K562 (cell line): Measurements from ENCODE around the gene MAB21L3. TPM values are rescaled to one million over a fixed set of nuclear protein-coding genes. Genes with fewer than 3 reads are reported as not detected.

Source experiments
- ATF1 ChIP-seq, 2 experiments: fragments of 450-650 bp in 1 of 2; IDR thresholded peaks; 2 replicates each; pipeline ENCODE4 v1.6.1; 2016; ENCODE audit warnings: missing compliant biosample characterization in 1 of 2, missing genetic modification characterization in 1 of 2
- ELF1 ChIP-seq: fragments of 200-800 bp; sonication (Bioruptor generic); IDR thresholded peaks from 2 replicates; pipeline ENCODE4 v1.6.1; 2016; ENCODE audit warnings: missing genetic modification characterization, missing compliant biosample characterization
- ESRRA ChIP-seq: fragments of 450-650 bp; IDR thresholded peaks from 2 replicates; pipeline ENCODE4 v1.6.1; 2014; ENCODE audit warnings: low read depth, mild to moderate bottlenecking, moderate library complexity, borderline replicate concordance
- ETV1 ChIP-seq: fragments of 450-650 bp; conservative IDR thresholded peaks from 2 replicates; pipeline ENCODE4 v1.6.1; 2016; ENCODE audit warnings: missing genetic modification characterization, control low read depth, low read depth, missing compliant biosample characterization
- HDGF ChIP-seq: fragments of 450-650 bp; IDR thresholded peaks from 2 replicates; pipeline ENCODE4 v1.6.1; 2016
- MAFF ChIP-seq: IDR thresholded peaks from 2 replicates; pipeline ENCODE4 v1.6.1; 2012; ENCODE audit warnings: low read length, improper control_type of control experiment
- MED1 ChIP-seq: sonication (generic); formaldehyde crosslinking; IDR thresholded peaks from 2 replicates; pipeline ENCODE4 v1.8.1; 2023; ENCODE audit warnings: missing genetic modification reagents, borderline replicate concordance
- ZNF146 ChIP-seq: IDR thresholded peaks from one replicate; pipeline ENCODE4 v1.6.1; 2018; ENCODE audit warnings: missing compliant biosample characterization; ENCODE audit not compliant: unreplicated experiment
- polyA plus RNA-seq, 8 experiments: library from polyadenylated mRNA; depleted of rRNA in 4 of 8; stranded (reverse) in 5 of 8; unstranded in 3 of 8; fragments of >200 nt; fragmentation: Nextera tagmentation in 2 of 8; fragmentation: Illumina TruSeq in 1 of 8; extraction: Ambion mirVana in 2 of 8; extraction: Trizol in 1 of 8; gene quantifications; 2 replicates each; pipeline versions ENCODE4 v1.2.1 to v1.2.3, GENCODE V29; 2011 to 2014; ENCODE audit warnings: inconsistent platforms in 1 of 8, missing spikeins in 1 of 8
- total RNA-seq, 7 experiments: library from RNA; depleted of rRNA in 6 of 7; stranded (reverse); fragments of >200 nt in 6 of 7; fragmentation: Illumina TruSeq in 2 of 7; extraction: Trizol in 2 of 7; gene quantifications; 2 replicates each; pipeline versions ENCODE4 v1.2.1 to v1.2.3, GENCODE V29; 2011 to 2021; ENCODE audit warnings: low replicate concordance in 1 of 7
- TF ChIP-seq, protein P1 (sequence below), 2 experiments: fragments of 450-650 bp in 1 of 2; sonication (generic) in 1 of 2; formaldehyde crosslinking in 1 of 2; IDR thresholded peaks; 2 replicates each; pipeline versions ENCODE4 v1.7.1 to v1.9.0; 2016 to 2022; ENCODE audit warnings: inconsistent platforms in 1 of 2, mild to moderate bottlenecking in 1 of 2, missing genetic modification reagents in 1 of 2
- TF ChIP-seq, protein P2 (sequence below): fragments of 450-650 bp; IDR thresholded peaks from 2 replicates; pipeline ENCODE4 v1.6.1; 2017; ENCODE audit warnings: antibody characterized with exemption, mild to moderate bottlenecking
- TF ChIP-seq, protein P3 (sequence below), 2 experiments: IDR thresholded peaks in 1 of 2; conservative IDR thresholded peaks in 1 of 2; 2 replicates each; pipeline ENCODE4 v1.6.1; 2016; ENCODE audit warnings: low read depth in 2 of 2, mild to moderate bottlenecking in 1 of 2, missing compliant biosample characterization in 1 of 2, missing genetic modification characterization in 1 of 2, moderate library complexity in 1 of 2

The MAB21L3 gene
- total and polyA plus RNA-seq, 9 of the 15 experiments (the other 6 are each of a cell fraction or from before 2014, with no cell fraction given): not detected

DNA sequence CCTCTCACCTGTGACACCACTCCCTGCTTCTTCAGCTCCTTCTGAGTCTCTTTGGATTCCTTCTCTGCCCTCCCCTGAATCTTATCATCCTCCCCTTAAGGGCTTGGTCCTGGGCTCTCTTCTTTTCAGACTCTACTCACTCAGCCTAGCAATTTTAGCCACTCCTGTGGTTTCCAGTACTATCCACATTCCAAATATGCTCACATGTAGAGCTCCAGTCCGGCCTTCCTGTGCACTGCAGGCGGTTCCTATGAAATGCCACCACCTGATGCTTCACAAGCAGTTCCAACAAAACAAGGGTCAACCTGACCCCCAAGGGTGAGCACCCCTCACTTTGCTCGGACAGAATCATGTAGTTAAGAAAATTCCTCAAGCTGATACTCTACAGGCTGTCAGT is 35.9 kb downstream of the MAB21L3 start (continued):
- TF ChIP-seq, protein P1, sequence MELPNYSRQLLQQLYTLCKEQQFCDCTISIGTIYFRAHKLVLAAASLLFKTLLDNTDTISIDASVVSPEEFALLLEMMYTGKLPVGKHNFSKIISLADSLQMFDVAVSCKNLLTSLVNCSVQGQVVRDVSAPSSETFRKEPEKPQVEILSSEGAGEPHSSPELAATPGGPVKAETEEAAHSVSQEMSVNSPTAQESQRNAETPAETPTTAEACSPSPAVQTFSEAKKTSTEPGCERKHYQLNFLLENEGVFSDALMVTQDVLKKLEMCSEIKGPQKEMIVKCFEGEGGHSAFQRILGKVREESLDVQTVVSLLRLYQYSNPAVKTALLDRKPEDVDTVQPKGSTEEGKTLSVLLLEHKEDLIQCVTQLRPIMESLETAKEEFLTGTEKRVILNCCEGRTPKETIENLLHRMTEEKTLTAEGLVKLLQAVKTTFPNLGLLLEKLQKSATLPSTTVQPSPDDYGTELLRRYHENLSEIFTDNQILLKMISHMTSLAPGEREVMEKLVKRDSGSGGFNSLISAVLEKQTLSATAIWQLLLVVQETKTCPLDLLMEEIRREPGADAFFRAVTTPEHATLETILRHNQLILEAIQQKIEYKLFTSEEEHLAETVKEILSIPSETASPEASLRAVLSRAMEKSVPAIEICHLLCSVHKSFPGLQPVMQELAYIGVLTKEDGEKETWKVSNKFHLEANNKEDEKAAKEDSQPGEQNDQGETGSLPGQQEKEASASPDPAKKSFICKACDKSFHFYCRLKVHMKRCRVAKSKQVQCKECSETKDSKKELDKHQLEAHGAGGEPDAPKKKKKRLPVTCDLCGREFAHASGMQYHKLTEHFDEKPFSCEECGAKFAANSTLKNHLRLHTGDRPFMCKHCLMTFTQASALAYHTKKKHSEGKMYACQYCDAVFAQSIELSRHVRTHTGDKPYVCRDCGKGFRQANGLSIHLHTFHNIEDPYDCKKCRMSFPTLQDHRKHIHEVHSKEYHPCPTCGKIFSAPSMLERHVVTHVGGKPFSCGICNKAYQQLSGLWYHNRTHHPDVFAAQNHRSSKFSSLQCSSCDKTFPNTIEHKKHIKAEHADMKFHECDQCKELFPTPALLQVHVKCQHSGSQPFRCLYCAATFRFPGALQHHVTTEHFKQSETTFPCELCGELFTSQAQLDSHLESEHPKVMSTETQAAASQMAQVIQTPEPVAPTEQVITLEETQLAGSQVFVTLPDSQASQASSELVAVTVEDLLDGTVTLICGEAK (IDR thresholded peaks at IDR 0.05): no peak
- TF ChIP-seq, protein P1 (CRISPR knock-in tag; IDR thresholded peaks at IDR 0.05): no peak
- TF ChIP-seq ETV1 (tag) (no peak), ESRRA (no peak), ZNF146 (CRISPR knock-in tag) (no peak), MED1 (CRISPR knock-in tag) (no peak), ELF1 (tag) (no peak), HDGF (no peak), ATF1 (CRISPR knock-in tag; IDR thresholded peaks at IDR 0.05) (no peak), ATF1 (tag; IDR thresholded peaks at IDR 0.05) (no peak), MAFF (no peak)
- TF ChIP-seq, protein P2, sequence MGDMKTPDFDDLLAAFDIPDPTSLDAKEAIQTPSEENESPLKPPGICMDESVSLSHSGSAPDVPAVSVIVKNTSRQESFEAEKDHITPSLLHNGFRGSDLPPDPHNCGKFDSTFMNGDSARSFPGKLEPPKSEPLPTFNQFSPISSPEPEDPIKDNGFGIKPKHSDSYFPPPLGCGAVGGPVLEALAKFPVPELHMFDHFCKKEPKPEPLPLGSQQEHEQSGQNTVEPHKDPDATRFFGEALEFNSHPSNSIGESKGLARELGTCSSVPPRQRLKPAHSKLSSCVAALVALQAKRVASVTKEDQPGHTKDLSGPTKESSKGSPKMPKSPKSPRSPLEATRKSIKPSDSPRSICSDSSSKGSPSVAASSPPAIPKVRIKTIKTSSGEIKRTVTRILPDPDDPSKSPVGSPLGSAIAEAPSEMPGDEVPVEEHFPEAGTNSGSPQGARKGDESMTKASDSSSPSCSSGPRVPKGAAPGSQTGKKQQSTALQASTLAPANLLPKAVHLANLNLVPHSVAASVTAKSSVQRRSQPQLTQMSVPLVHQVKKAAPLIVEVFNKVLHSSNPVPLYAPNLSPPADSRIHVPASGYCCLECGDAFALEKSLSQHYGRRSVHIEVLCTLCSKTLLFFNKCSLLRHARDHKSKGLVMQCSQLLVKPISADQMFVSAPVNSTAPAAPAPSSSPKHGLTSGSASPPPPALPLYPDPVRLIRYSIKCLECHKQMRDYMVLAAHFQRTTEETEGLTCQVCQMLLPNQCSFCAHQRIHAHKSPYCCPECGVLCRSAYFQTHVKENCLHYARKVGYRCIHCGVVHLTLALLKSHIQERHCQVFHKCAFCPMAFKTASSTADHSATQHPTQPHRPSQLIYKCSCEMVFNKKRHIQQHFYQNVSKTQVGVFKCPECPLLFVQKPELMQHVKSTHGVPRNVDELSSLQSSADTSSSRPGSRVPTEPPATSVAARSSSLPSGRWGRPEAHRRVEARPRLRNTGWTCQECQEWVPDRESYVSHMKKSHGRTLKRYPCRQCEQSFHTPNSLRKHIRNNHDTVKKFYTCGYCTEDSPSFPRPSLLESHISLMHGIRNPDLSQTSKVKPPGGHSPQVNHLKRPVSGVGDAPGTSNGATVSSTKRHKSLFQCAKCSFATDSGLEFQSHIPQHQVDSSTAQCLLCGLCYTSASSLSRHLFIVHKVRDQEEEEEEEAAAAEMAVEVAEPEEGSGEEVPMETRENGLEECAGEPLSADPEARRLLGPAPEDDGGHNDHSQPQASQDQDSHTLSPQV: no peak
- TF ChIP-seq, protein P3, sequence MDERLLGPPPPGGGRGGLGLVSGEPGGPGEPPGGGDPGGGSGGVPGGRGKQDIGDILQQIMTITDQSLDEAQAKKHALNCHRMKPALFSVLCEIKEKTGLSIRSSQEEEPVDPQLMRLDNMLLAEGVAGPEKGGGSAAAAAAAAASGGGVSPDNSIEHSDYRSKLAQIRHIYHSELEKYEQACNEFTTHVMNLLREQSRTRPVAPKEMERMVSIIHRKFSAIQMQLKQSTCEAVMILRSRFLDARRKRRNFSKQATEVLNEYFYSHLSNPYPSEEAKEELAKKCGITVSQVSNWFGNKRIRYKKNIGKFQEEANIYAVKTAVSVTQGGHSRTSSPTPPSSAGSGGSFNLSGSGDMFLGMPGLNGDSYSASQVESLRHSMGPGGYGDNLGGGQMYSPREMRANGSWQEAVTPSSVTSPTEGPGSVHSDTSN (CRISPR knock-in tag; IDR thresholded peaks at IDR 0.05; ENCODE audit: low read depth): no peak
- TF ChIP-seq, protein P3 (tag; conservative IDR thresholded peaks at IDR 0.05; ENCODE audit: low read depth): no peak
